ENCODE data around the gene SBNO2.

Gene SBNO2

DNA sequence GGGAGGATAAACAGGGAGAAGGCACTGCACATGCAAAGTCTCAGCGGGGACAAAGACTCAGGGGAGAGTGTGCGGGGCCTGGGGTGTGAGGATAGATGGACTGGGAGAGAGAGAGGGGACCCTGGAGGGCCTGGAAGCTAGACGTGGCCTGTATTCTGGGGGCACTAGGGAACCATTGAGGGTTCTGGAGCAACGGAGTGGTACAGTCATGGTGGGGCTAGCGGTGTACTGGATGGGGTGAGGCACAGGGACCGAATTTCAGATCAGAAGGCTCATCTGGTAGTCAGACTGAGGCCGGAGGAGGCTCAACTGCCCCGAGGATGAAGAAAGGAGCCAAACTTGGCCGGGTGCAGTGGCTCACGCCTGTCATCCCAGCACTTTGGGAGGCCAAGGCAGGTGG lies 8.0 kb upstream of the SBNO2 start:
- TF ChIP-seq, protein P1, sequence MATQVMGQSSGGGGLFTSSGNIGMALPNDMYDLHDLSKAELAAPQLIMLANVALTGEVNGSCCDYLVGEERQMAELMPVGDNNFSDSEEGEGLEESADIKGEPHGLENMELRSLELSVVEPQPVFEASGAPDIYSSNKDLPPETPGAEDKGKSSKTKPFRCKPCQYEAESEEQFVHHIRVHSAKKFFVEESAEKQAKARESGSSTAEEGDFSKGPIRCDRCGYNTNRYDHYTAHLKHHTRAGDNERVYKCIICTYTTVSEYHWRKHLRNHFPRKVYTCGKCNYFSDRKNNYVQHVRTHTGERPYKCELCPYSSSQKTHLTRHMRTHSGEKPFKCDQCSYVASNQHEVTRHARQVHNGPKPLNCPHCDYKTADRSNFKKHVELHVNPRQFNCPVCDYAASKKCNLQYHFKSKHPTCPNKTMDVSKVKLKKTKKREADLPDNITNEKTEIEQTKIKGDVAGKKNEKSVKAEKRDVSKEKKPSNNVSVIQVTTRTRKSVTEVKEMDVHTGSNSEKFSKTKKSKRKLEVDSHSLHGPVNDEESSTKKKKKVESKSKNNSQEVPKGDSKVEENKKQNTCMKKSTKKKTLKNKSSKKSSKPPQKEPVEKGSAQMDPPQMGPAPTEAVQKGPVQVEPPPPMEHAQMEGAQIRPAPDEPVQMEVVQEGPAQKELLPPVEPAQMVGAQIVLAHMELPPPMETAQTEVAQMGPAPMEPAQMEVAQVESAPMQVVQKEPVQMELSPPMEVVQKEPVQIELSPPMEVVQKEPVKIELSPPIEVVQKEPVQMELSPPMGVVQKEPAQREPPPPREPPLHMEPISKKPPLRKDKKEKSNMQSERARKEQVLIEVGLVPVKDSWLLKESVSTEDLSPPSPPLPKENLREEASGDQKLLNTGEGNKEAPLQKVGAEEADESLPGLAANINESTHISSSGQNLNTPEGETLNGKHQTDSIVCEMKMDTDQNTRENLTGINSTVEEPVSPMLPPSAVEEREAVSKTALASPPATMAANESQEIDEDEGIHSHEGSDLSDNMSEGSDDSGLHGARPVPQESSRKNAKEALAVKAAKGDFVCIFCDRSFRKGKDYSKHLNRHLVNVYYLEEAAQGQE (IDR thresholded peaks at IDR 0.05; ENCODE audit: insufficient read depth in 1 of 2, low read depth in 2 of 2, low read length in 2 of 2): no peak
- TF ChIP-seq SIN3A (IDR thresholded peaks at IDR 0.05; ENCODE audit: borderline replicate concordance, insufficient read depth, low read length) (no peak), POLR2AphosphoS5 (IDR thresholded peaks at IDR 0.05; ENCODE audit: low read depth, low read length) (no peak), FOXP2 (optimal IDR thresholded peaks at IDR 0.05; ENCODE audit: borderline replicate concordance, extremely low read depth, extremely low read length, insufficient read depth) (no peak), TAF1 (IDR thresholded peaks at IDR 0.05; ENCODE audit: borderline replicate concordance, insufficient read depth, low read length) (no peak)

DNA sequence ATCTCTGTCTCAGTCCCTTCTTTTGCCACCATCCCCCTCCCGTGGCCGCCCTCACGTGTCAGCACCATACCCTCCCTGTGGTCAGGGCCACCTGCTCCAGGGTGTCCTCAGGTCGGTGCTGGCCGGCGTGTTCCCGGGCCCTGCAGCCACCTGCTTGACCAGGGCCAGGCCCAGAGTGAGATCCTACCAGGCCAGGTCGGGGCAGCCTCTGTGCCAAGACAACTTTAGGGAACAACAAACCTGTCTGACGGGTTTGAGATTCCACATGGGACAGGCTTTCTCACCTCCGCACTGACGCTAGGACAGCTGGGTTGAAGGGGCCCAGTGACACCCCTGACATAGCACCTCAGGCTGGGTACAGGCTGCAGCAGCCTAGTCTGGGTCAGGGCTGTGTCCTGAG lies 7.5 kb upstream of the SBNO2 start:
- TF ChIP-seq TAF1 (IDR thresholded peaks at IDR 0.05; ENCODE audit: borderline replicate concordance, insufficient read depth, low read length) (no peak), FOXP2 (optimal IDR thresholded peaks at IDR 0.05; ENCODE audit: borderline replicate concordance, extremely low read depth, extremely low read length, insufficient read depth) (no peak), POLR2AphosphoS5 (IDR thresholded peaks at IDR 0.05; ENCODE audit: low read depth, low read length) (no peak), SIN3A (IDR thresholded peaks at IDR 0.05; ENCODE audit: borderline replicate concordance, insufficient read depth, low read length) (no peak)
- TF ChIP-seq, protein P1 (IDR thresholded peaks at IDR 0.05; ENCODE audit: insufficient read depth in 1 of 2, low read depth in 2 of 2, low read length in 2 of 2): no peak

DNA sequence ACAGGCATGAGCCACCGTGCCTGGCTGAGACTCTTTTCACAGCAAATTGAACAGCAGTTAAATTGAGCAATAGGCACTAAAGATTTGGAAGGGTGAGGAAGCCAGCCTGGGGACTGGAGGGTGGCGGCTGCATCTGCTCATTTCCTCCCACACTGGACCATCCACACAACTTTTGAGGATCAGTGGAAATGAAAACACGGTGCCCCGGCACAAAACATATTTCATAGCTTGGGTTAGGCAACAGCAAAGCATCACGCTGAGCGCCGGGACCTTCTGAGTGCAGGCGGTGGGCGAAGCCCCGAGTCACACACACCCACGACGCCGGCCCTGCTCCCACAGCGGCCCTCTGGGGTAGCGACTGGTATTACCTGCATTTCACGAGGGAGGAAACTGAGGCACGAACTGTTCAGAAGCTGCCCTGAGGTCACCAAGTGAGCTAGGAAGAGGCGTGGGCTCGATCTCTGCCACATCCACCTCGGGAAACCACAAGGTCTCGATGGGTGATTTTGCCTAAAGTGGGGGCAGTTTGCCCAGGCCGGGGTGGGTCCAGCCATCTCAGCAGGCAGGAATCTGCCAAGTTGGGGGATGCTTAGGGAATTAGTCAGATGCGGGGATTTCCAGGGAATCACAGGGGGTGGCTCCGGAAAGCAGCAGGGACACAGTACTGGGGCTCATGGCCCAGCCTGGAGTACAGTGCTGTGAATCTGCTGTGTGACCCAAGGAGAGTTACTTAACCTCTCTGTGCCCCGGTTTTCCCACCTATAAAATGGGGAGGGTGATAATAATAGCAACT lies 3.5 kb upstream of the SBNO2 start:
- TF ChIP-seq TAF1 (IDR thresholded peaks at IDR 0.05; ENCODE audit: borderline replicate concordance, insufficient read depth, low read length) (no peak), SIN3A (IDR thresholded peaks at IDR 0.05; ENCODE audit: borderline replicate concordance, insufficient read depth, low read length) (no peak), FOXP2 (optimal IDR thresholded peaks at IDR 0.05; ENCODE audit: borderline replicate concordance, extremely low read depth, extremely low read length, insufficient read depth) (no peak), POLR2AphosphoS5 (IDR thresholded peaks at IDR 0.05; ENCODE audit: low read depth, low read length) (no peak)
- TF ChIP-seq, protein P1 (IDR thresholded peaks at IDR 0.05; ENCODE audit: insufficient read depth in 1 of 2, low read depth in 2 of 2, low read length in 2 of 2): no peak

DNA sequence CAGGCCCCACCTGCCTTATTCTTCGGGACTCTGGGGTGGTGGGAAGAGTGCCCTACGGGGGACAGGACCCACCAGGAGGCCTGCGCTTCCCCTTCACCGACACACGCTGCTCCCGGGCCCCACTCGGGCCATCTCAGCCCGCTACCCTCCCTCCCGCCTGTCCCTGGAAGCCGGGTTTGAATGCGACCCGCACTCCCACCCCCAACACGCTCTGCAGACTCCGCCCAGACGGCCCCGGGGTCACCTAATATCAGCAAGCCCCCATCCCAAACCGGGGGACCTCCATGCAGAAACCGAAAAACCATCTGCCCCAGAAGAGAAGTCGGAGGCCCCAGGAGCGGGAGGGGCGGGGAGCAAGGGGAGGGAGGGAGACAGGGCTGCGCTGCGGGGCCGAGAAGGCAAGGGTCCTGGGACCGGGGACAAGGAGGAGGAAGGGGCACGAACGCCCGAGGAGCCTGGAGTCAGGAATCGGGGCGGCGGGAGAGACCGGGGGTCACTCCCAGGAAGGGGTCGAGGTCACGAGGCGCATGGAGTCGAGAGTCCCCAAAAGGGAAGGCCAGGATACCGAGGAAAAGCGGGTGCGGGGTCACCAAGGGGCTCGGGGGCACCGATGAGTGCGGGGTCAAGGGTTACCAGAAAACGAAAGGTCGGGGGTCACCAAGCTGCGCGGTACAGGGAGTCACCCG lies 766 bp downstream of the SBNO2 start:
- TF ChIP-seq SIN3A (IDR thresholded peaks at IDR 0.05; ENCODE audit: borderline replicate concordance, insufficient read depth, low read length) (no peak), POLR2AphosphoS5 (IDR thresholded peaks at IDR 0.05; ENCODE audit: low read depth, low read length) (no peak), TAF1 (IDR thresholded peaks at IDR 0.05; ENCODE audit: borderline replicate concordance, insufficient read depth, low read length) (no peak), FOXP2 (optimal IDR thresholded peaks at IDR 0.05; ENCODE audit: borderline replicate concordance, extremely low read depth, extremely low read length, insufficient read depth) (no peak)
- TF ChIP-seq, protein P1 (IDR thresholded peaks at IDR 0.05; ENCODE audit: insufficient read depth in 1 of 2, low read depth in 2 of 2, low read length in 2 of 2): no peak
